HG02970 (cell line): ENCODE measurements around the gene COPS6.

Experiments used
- ATAC-seq: cut with Tn5 transposase; IDR thresholded peaks from one replicate; pipeline ENCODE4 v1.9.1; 2021; ENCODE audit warnings: mild to moderate bottlenecking, moderate library complexity, moderate number of reproducible peaks; ENCODE audit not compliant: unreplicated experiment, low FRiP score

COPS6 gene

DNA sequence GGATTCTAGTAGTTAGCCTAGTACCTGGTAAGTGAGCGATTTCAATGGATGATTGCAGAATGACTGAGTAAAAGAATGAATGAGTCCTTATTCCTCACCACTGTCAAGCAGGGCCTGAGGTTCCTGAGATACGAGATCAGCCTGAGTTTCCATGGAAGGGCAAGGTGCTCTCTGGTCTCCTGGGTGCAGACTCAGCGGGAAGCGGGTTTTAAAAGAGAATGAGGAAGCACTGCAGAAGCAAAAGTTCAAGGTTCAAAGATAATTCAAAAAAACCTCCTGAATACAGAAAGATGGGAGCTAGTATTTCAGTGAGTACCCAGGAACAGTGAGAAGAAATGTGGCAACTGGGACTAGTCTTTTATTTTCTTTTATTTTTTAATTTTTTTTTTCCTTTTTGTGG lies 11.6 kb upstream of the COPS6 start:
- no peak for ATAC-seq

DNA sequence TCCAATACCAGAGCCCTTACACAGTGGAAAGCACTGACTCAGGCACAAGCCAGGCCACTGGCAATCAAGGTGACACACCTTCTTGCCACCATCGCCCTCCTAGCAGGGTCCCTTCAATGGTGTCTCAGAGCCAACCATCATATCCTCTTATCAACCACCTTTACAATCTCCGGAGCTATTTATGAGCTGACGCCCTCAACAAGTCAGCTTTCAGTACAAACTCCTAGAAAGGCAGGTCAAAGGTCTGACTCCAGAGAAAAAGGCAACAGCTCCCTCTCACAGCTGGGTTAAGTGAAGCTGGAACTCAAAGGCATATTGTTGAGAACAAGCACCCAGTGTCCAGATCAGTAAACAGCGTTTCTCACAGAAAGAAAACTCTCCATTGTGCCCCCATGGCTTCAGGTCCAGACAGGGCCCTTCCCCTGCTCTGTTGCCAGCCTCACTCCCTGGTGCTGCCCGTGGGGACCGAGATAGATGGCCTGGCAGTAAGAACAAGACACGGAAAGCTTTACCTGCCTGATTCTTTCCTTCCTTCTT lies 9.7 kb upstream of the COPS6 start:
- ATAC-seq = no peak

DNA sequence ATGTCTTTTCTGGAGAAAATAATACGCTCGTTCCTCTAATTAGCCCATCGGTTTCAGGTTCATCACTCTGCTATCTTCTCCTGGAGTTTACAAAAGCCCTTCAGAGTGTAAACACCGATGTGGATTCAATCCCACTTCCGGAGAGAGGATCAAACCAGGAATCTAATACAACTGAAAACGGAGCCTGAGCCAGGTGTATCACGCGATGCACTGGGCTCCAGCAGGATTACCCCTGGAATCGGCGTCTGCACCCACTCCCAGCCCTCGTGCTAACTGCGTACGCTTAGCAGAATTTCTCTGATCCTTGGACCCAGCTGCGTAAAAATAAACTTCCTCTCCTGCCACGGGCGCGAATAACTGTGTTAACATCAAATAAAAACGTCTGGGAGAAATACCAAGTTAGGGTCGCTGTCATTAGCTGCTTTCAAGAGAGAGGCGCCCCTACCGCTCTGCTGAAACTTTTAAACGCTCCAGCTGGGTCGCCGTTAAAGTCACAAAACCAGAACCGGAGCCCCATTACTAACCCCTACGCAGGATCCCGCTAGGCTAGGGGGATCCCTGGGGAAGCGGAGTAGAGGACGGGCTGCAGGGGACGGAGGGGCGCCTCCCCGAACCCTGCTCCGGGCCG lies 7.7 kb upstream of the COPS6 start:
- ATAC-seq = no peak

DNA sequence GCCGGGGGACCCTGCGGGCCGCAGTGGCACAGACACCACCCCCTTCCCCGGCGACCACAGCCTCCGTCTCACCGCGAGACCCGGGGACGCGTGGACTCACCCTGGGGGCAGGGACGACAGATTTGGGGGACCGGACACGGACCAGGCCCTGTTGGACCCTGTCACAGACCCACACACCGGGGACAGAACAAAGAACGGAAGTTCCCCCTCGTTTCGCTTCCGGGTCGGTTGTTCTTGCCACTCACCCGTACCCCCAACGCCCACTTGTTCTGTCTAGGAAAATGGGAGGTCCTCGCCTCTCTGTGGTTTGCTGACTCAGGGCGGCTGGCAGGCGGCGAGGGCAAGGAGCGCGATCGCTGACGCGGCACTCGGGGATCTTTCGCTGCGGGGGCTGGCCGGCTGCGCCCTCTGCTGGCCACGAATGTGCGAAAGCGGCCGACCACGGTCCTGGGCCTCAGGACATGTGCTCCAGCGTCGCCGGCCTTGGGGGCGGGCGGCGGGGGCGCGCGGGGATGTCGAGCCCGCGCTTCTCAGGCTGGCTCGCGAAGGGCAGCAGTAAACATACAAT lies 7.2 kb upstream of the COPS6 start, which contains the start of gene ZNF3:
Gene ZNF3, minus strand, starts transcription at position 189 of the 568 bp plus-strand sequence. CDS start 4,366 bp downstream, outside the sequence.
- peak; percentile 80 for ATAC-seq

DNA sequence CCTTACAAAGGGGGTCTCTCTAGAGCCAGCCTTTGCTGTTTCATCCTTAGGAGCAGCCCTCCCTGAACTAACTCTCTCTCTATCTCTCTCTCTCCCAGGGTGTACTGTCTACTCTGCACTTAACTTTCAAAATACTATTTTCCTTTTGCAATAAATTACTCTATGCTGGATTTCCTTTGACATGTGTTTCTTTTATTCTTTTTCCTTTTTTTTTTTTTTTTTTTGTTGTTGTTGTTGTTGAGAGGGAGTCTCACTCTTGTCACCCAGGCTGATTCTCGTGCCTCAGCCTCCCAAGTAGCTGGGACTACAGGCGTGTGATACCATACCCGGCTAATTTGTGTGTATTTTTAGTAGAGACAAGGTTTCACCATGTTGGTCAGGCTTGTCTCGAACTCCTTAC lies 5.8 kb upstream of the COPS6 start:
- ATAC-seq = no peak

DNA sequence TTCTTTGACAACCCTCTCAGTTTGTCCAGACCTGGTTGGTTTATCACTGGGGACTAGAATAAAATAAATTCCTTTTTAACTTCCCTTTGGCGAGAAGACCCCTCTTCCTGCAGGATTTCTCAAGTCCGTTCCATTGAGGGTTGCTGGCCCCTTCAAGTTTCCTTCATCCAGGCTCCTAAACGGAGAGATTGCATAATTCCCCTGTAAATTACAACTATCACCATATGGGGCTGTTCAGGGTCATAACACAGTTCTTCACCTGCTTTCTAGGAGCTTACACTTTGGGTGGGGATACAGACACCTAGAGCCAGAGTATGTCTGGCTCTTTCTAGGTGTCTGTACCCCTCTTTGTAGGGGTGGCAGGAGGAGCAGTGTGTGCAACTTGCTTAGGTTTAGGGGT lies 3.3 kb upstream of the COPS6 start:
- ATAC-seq = no peak

DNA sequence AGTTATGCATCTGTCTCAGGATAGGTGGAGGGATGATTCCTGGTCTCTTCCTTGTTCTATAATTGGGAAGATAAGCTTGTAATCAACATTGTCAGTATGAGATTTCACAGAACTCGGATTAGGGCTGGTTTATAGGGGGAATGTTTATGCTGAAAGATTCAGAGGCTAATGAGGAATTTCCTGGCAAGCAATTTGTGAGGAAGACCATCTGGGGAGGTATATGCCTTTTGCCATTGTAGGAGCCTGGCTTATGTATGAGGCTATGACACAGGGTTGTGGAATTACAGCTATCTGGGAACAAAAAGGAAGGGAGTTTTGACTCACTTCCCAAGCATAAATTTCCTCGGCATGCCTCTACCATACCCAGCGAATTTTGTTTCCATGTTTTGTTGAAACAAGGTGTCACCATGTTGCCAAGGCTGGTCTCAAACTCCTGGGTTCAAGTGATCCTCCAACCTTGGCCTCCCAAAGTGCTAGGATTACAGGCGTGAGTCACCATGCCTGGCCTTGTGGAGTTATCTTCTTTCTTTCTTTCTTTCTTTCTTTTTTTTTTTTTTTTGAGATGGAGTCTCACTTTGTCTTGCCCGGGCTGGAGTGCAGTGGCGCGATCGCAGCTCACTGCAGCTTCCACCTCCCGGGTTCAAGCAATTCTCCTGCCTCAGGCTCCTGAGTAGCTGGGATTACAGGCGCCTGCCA lies 1.6 kb upstream of the COPS6 start:
- no peak for ATAC-seq

DNA sequence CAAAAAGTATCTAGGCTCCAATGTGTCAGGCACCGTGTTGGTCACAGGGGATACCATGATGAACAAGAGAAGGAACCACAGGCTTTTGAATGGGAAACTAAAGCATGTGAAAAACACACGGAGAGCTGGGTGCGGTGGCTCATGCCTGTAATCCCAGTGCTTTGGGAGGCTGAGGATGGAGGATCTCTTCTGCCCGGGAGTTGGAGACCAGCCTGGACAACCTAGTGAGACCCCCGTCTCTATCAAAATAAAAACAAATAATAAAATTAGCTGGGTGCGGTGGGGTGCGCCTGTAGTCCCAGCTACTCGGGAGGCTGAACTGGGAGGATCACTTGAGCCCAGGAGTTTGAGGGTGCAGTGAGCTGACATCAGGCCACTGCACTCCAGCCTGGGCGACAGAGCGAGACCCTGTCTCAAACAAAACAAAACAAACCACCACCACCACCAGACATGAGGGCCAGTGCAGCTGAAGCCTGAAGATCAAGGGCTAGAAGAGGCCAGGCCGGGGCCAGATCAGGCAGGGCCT lies 611 bp upstream of the COPS6 start:
- no peak for ATAC-seq

DNA sequence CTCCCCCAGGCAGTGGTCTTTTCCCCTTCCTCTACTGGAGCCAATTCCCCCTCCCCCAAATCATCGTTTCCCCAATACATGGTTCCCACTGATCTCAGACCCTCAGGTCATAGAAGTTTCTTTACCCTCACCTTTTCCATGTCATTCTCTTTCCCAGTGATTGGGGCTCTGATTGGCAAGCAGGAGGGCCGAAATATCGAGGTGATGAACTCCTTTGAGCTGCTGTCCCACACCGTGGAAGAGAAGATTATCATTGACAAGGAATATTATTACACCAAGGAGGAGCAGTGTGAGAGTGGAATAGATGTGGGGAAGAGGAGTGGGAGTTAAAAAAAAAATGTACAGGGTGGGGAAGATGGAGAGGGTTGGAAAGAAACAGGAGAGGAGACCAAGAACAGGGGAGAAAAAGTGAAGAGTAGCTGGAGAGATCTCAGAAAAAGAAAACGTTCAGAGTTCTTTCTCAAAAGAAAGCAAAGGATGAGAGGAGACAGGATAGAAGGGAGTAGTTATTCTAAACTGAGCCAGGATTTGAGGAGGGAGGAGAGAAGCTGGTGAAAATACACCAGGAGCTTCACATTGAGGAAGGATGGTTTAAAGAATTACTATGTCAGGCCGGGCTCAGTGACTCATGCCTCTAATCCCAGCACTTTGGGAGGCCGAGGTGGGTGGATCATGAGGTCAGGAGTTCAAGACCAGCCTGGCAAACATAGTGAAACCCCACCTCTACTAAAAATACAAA lies 858 bp downstream of the COPS6 start:
- no peak for ATAC-seq

DNA sequence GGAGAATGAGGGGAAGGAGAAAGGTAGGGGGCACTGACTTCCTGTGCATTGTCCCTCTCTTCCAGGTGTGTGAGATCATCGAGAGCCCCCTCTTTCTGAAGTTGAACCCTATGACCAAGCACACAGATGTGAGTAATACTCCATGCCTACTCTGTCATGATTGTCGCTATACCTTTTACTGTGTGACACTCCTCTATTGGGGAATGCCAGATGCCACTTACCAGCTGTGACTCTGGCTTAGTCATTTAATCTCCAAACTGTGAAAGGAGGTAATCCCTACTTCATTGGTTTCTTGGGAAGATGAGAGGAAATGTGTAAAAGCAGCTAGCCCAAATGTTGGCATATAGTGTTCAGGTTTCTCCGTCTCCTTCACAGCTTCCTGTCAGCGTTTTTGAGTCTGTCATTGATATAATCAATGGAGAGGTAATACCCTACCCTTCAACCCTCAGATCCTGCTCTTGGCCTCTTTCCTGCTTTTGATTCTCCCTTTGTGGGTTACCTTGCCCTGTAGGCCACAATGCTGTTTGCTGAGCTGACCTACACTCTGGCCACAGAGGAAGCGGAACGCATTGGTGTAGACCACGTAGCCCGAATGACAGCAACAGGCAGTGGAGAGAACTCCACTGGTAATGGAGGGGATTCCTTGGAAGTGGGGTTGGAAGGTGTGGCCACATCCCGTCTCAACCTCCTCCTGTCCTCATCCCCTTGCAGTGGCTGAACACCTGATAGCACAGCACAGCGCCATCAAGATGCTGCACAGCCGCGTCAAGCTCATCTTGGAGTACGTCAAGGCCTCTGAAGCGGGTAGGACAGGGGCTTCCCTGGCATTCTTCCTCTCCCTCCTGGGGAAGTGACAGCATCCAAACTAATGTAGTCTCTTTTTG lies 2.0 kb downstream of the COPS6 start:
- ATAC-seq = no peak

DNA sequence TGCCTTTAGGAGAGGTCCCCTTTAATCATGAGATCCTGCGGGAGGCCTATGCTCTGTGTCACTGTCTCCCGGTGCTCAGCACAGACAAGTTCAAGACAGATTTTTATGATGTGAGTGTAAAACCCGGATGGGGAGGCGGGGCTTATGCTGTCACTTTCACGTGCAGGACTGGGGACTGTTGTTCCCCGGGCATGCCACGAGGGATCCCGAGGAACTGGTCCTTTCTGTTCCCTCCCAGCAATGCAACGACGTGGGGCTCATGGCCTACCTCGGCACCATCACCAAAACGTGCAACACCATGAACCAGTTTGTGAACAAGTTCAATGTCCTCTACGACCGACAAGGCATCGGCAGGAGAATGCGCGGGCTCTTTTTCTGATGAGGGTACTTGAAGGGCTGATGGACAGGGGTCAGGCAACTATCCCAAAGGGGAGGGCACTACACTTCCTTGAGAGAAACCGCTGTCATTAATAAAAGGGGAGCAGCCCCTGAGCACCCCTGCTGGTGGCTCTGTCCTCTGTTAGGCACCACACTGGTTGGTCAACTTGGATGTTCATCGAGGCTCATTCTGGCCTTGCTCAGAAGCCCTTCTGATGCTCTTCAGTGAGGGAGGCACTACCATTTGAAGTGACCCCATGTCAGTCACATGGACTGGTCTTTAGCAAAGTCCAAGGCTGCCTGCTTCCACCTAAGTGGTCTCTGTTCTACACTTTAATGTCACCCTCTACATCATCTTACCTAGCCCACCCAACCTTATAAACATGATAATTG lies 2.8 kb downstream of the COPS6 start:
- ATAC-seq = no peak

DNA sequence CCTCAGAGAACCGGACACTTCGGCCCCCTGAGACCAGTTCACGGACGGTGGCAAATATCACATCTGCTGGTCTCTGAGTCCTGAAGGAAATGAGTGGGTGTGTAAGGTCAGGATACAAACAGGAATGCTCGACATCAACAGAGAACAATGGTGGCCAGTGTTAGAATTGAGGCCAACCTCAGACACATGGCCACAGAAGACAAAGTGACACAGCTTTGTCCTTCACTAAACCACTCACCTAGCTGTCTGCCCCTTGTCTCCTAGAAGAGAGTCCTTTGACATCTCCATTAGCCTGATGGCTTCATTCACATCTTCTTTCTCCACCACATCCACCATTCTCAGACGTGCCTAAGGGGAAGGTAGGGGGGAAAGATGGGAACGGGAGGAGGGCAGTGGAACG lies 4.3 kb downstream of the COPS6 start:
- no peak for ATAC-seq

DNA sequence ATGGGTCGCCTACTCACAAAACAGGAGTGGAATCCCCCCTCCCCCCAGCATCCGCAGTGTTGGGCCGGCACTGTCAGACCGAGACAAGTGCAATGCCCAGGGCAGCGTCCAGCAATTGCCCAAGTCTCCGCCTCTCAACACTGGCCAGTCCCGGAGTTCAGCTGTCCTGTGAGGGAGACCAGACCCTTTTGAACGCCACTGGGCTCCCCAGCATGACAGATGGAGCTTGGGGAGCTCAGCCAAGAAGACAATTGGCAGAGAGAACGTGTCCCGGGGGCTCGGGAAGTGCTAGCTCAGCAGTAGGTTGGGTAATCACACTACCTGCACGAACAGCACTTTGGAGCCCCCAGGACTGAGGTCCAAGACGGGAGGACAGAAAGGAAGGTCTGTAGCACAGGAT lies 4.7 kb downstream of the COPS6 start:
- ATAC-seq = no peak

DNA sequence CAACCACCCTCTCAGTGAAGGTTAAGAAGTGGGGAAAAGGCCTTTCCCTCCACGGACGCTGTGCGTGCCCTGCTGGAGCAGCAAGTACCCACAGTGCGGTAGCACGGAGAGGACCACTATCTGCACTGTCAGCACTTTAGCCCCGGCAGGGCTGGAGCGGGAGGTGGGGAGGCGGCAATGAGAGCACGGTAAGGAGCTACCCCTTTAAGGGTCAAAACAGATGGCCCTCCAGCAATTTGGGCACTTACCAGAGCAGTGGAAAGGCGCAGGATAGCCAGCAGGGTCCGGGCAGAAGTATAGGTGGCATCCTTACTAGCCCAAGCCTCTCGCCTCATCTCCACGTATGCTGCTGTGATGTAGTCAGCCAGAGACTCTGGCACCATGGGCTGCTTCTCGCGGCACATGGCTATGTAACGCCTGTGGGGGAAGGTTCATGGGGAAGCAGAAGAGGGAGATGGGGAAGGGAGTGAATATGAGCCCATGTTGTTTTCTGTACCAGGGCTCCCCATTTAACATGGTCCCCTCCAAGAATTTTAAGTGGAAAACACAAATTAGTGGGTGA lies 5.2 kb downstream of the COPS6 start:
- no peak for ATAC-seq

DNA sequence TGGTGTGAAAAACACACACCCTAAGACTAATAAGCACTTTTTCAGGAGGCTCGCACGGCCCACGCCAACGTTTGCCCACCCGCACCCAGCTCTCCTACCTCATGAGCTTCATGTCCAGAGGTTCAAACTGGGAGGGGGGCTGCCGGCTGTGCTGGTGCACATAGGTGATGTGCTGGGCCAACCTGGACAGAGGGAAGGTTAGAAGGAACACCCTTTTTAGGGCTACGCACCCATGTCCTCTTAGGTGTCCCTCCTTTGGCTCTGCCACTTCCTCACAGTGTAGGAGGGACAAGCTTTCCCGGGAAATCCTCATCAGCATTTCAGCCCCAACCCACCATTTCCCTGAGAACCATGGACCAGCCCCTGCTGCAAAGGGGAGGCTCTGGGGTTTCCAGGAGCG lies 6.5 kb downstream of the COPS6 start:
- no peak for ATAC-seq

DNA sequence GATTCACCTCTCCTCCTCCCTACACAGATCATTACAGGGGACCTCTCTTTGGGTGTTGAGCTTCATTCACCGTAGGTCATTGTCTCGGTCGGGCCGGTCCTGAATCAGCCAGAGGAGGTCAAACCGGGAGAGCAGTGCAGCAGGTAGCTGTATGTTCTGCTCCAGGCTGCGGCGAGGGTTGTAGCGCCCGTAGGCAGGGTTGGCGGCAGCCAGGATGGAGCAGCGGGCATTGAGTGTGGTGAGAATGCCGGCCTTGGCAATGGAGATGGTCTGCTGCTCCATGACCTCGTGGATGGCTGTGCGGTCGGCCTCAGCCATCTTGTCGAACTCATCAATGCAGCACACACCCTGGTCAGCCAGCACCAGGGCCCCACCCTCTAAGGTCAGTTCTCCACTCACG lies 6.9 kb downstream of the COPS6 start:
- ATAC-seq = no peak

DNA sequence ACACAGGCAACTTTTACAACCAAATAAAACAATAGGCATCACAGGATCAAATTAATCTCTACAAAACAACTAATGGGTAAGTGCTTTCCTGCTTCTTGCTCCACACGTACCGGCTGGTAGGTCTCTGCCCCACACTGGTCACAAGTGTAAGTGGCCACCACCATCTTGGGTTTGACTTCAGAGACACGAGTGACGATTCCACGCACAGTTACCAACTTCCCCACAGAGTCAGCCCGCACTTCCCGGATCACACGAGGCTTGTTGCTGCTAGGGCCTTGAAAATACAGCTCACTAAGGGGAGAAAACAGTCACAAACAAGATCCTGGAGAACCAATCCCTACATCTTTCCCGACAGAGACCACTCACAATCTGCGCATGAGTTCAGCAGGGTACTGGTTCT lies 10.1 kb downstream of the COPS6 start:
- ATAC-seq = no peak

DNA sequence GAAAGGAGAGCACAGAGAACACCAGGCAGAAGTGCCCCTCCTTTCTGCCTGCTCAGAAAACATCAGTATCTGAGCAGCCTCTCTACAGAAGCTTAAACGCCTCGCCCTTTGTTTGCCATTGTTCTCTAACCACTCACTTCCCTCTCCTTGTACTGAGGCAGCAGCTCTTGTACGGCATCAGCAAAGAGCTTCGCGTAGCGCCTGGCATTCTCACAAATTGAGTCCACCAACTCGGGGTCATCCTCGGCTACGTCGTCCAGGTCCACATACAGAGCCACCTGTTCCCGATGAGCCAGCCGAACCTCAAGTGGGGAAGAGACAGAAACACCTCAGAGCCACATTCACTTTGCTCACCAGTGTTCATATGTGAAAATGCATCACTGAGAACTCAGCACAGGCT lies 10.7 kb downstream of the COPS6 start:
- ATAC-seq = no peak
